Progenitor cell of endocrine pancreas (in vitro differentiated cells): ENCODE data around the gene COMT. TPM values are rescaled to one million over a fixed set of nuclear protein-coding genes. Genes with fewer than 3 reads are reported as not detected.

Experiments
- DNase-seq: peaks from one replicate; pipeline ENCODE4 v3.0.0; 2021; ENCODE audit warnings: low spot score; ENCODE audit not compliant: unreplicated experiment
- H3K27ac Mint-ChIP-seq: 2 replicates; pipeline ENCODE4 v1.8.0; 2021; ENCODE audit warnings: mild to moderate bottlenecking, moderate library complexity, mixed read lengths
- H3K27me3 Mint-ChIP-seq: 2 replicates; pipeline ENCODE4 v1.8.0; 2021; ENCODE audit warnings: mixed read lengths
- H3K36me3 Mint-ChIP-seq: 2 replicates; pipeline ENCODE4 v1.8.0; 2022; ENCODE audit warnings: mixed read lengths; ENCODE audit not compliant: insufficient read depth
- H3K4me1 Mint-ChIP-seq: 2 replicates; pipeline ENCODE4 v1.8.0; 2021; ENCODE audit warnings: low read depth, mixed read lengths
- H3K4me3 Mint-ChIP-seq: 2 replicates; pipeline ENCODE4 v1.8.0; 2021; ENCODE audit warnings: low read depth, mild to moderate bottlenecking, moderate library complexity, mixed read lengths
- H3K9me3 Mint-ChIP-seq: 2 replicates; pipeline ENCODE4 v1.8.0; 2021; ENCODE audit warnings: low read depth, mixed read lengths
- total RNA-seq: library from RNA; stranded (reverse); gene quantifications from 2 replicates; pipeline ENCODE4 v1.2.1, GENCODE V29; 2021
- TF ChIP-seq, protein P1 (sequence below): fragments of 200-600 bp; sonication (generic); IDR thresholded peaks from one replicate; pipeline ENCODE4 v1.5.0; 2021; ENCODE audit warnings: antibody characterized with exemption, mild to moderate bottlenecking; ENCODE audit not compliant: unreplicated experiment

The COMT gene
- total RNA-seq, 1 donor from 2014 or later = 48.7 TPM

DNA sequence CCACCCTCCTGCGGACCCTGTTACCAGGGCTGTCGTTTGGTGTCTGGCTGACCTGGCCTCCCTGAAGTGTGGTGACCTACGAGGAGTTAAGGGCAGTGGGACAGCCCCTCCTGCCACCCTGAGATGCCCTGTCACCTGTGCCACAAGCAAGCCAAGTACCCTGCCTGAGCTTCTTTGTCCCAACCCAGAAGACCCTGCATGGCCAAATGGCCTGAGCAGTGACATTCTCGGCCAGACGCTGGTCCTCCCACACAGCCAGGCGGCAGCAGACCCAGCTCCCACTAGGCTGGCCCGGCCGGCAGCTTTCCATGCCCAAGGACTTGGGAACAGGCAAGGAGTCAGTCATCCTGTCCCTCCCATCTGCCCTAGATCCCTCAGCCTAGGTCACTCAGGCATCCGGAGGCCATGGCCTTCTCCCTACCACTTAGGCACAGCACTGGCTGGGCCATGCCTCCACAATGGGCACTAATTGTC is 67.5 kb downstream of the COMT start:
- Mint-ChIP-seq H3K9me3 (peaks cover 8% of the 10 kb centered on the region), H3K4me3 (no peak overlapping the region), H3K27me3 (peaks cover 9% of the 10 kb centered on the region), H3K27ac (no peak overlapping the region), H3K4me1 (no peaks in the 10 kb centered on the region), H3K36me3 (peaks cover 6% of the 10 kb centered on the region)
- TF ChIP-seq, protein P1, sequence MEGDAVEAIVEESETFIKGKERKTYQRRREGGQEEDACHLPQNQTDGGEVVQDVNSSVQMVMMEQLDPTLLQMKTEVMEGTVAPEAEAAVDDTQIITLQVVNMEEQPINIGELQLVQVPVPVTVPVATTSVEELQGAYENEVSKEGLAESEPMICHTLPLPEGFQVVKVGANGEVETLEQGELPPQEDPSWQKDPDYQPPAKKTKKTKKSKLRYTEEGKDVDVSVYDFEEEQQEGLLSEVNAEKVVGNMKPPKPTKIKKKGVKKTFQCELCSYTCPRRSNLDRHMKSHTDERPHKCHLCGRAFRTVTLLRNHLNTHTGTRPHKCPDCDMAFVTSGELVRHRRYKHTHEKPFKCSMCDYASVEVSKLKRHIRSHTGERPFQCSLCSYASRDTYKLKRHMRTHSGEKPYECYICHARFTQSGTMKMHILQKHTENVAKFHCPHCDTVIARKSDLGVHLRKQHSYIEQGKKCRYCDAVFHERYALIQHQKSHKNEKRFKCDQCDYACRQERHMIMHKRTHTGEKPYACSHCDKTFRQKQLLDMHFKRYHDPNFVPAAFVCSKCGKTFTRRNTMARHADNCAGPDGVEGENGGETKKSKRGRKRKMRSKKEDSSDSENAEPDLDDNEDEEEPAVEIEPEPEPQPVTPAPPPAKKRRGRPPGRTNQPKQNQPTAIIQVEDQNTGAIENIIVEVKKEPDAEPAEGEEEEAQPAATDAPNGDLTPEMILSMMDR = no peak
- no peak for DNase-seq

DNA sequence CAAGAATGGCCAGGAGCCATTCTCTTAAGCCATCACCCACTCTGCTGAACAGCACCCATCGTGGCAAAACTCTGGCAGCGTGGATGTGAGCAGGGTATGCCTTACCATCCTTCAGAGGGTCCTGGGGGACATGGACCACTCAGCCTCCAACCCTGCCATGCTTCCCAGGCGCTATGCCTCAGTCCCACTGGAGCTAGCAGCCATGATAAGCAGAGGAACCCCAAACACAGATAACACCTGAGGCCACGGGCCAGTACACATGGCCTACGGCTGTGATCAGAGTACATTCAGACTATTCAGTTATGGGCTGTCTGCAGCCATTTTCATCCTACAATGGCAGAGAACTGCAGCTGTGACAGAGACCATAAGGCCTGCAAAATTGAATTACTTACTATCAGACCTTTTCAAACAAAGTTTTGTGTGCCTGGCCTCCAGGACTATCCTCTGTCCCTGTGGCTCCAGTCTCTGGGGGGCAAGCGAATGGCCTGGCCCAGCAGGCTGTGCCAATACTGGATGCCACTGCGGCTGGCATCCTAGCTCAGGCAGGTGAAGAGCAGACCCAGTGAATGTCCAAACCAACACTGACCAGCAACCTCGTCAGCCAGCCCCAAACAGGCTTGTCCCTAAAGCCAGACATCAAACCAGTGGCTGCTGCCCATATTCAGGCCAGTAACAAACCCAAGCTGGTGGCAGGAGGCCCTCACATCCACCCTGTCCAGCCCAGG is 68.2 kb downstream of the COMT start:
- peaks cover under 1% of the 10 kb centered on the region for H3K9me3 Mint-ChIP-seq
- H3K4me3 Mint-ChIP-seq = no peak overlapping the region
- TF ChIP-seq, protein P1 = no peak
- no peak overlapping the region for H3K27ac Mint-ChIP-seq
- peaks cover 11% of the 10 kb centered on the region for H3K27me3 Mint-ChIP-seq
- H3K36me3 Mint-ChIP-seq = peaks cover 2% of the 10 kb centered on the region
- DNase-seq = no peak
- H3K4me1 Mint-ChIP-seq = no peaks in the 10 kb centered on the region

DNA sequence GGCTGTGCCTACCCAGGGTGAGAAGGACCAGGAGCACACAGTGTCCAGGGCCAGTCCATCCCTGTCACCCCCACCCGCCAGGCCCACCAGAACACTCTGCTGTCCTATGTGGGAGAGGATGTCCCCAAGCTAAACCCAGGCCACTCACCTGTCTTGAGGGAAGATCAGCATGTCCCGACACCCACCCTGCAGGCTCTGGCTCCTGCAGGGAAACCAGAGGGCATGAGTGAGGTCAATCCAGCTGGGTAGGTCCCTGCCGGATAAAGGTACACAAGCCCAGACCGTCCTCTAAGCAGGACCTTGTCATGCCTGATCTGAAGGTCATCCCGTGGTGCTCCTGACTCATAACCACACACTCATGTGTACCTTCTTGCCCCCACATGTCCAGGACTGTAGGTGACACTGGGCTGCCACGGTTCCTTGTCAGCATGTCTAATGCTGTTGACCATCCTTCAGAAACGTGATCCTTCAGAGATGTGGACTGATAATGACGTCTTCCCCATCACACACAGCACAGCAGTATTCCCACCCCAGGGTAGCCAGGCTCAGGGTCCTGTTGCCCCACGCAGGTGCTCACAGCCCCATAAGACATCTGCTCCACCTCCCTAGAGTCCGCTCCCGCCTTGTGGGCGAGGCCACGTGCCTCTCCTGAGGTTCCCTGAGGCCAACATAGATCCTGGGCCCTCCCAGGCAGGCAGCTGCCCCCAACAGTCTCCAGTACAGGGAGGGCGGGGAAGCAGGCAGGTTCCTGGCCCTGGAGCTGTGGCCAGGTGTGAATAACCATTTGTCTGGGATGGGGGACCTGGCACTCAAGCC is 68.9 kb downstream of the COMT start:
- no peak overlapping the region for H3K4me3 Mint-ChIP-seq
- H3K36me3 Mint-ChIP-seq = peaks cover 2% of the 10 kb centered on the region
- H3K27me3 Mint-ChIP-seq = peaks cover 18% of the 10 kb centered on the region
- DNase-seq = no peak
- TF ChIP-seq, protein P1 = no peak
- H3K4me1 Mint-ChIP-seq = peaks cover 2% of the 10 kb centered on the region
- no peaks in the 10 kb centered on the region for H3K9me3 Mint-ChIP-seq
- H3K27ac Mint-ChIP-seq = no peak overlapping the region

DNA sequence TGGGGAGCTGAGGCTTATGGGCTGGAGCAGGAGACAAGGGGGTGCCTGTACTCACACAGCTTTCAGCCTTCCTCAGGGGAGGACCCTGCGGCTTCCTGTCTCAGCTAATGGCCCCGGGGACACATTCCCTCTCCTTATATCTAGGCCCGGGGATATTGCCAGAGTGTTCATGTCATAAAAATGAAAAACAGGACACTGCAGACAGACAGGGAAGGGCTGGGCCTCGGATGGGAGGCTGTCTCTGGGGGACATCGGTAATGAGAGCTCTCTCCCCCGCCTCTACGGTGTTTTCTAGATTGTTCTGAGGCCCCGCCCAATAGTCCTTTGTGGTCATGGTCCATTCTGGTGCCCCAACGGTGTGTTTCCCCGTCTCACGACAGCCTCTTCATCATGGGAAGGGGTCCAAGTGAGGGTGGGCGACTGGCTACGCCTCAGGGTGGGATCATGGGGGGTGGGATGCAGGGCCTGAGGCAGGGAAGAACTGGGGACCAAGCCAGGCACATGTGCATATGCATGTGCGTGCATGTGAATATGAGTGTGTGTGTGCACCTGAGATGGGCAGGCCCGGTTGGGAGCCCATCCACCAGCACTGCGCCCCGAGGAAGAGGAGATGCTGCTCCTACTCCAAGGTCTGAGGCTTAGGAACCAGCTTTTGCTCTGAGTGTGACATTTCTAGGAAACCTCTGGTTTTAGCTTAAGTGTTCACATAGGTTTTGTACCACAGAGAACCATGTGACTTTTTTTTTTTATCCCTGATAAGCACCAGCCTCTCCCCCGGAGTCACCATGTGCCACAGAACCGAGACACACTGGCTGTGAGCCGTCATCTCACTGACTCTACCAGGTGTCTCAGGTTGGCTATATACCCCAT is 69.8 kb downstream of the COMT start:
- DNase-seq = no peak
- Mint-ChIP-seq H3K27ac (no peak overlapping the region), H3K4me3 (no peak overlapping the region), H3K9me3 (no peaks in the 10 kb centered on the region), H3K4me1 (peaks cover 2% of the 10 kb centered on the region), H3K36me3 (no peaks in the 10 kb centered on the region), H3K27me3 (peaks cover 20% of the 10 kb centered on the region)
- TF ChIP-seq, protein P1 = no peak
